ENCODE results near the gene F2.

DNA sequence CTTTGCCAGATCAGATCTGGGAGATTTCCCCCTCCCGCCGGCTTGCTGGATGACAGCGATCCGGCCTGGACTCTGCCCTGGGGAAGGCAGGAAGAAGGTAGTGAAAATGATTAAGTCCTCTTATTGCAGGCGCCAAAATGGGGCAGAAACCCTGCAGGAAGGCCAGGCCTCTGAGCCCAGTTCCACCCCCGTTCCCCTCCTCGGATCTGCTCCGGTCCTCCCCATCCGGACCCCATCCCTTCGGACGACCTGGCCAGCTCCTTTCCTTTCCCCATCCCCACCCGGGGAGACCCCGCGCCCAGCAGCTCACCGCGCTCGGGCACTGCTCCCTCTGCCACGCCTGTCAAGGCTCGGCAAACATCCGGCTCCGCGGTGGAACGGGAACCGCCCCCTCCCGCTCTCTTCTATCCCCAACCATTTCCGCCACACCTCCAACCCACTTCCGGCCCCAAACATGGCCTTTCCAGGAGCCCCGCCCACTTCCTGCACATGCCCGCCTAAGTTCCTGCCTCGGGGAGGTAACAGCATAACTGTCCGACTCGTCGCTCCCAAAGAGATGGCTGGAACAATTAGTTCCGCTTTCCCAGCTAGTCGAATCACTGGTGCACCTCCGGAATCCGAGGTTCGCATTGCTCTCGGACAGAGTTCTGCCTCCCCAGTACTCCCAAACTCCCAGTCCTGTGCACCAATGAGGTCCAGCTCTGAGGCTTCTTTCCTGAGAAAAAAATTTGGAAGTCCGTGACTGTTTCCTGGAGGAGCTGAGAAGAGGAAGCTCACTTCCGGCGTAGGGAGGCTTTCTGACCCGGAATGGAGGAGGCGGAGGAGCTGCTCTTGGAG lies 18.6 kb upstream of the F2 start, which contains the start of the genes ARHGAP1 and ZNF408:
- TF ChIP-seq TAF1 (IDR thresholded peaks at IDR 0.05; ENCODE audit: borderline replicate concordance, insufficient read depth, low read length) (peak; percentile 94; the same call in 1 of the 2 replicates), POLR2AphosphoS5 (IDR thresholded peaks at IDR 0.05; ENCODE audit: low read depth, low read length) (peak; percentile 89), SIN3A (IDR thresholded peaks at IDR 0.05; ENCODE audit: borderline replicate concordance, insufficient read depth, low read length) (peak; percentile 94; the same call in 1 of the 2 replicates)
- TF ChIP-seq, protein P1, sequence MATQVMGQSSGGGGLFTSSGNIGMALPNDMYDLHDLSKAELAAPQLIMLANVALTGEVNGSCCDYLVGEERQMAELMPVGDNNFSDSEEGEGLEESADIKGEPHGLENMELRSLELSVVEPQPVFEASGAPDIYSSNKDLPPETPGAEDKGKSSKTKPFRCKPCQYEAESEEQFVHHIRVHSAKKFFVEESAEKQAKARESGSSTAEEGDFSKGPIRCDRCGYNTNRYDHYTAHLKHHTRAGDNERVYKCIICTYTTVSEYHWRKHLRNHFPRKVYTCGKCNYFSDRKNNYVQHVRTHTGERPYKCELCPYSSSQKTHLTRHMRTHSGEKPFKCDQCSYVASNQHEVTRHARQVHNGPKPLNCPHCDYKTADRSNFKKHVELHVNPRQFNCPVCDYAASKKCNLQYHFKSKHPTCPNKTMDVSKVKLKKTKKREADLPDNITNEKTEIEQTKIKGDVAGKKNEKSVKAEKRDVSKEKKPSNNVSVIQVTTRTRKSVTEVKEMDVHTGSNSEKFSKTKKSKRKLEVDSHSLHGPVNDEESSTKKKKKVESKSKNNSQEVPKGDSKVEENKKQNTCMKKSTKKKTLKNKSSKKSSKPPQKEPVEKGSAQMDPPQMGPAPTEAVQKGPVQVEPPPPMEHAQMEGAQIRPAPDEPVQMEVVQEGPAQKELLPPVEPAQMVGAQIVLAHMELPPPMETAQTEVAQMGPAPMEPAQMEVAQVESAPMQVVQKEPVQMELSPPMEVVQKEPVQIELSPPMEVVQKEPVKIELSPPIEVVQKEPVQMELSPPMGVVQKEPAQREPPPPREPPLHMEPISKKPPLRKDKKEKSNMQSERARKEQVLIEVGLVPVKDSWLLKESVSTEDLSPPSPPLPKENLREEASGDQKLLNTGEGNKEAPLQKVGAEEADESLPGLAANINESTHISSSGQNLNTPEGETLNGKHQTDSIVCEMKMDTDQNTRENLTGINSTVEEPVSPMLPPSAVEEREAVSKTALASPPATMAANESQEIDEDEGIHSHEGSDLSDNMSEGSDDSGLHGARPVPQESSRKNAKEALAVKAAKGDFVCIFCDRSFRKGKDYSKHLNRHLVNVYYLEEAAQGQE (IDR thresholded peaks at IDR 0.05; ENCODE audit: insufficient read depth in 1 of 2, low read depth in 2 of 2, low read length in 2 of 2): peak in 1 of 2 experiments; percentile 33; a peak in 1 of 4 replicates

Measured in PFSK-1 (cell line).